Measurements from ENCODE around the gene TLE6. TPM values are rescaled to one million over a fixed set of nuclear protein-coding genes. Genes with fewer than 3 reads are reported as not detected.

The TLE6 gene
- total RNA-seq, 1 experiment from 2014 or later = 5.0 TPM

GRCh38 chr19:3020321-3020960, 43.1 kb downstream of the TLE6 start:
- Histone ChIP-seq H3K9me2 (replicated peaks; ENCODE audit: insufficient read depth, low read length) (no peaks in the 10 kb centered on the region), H3K36me3 (ENCODE audit: insufficient read depth, low read length) (no peaks in the 10 kb centered on the region), H2AFZ (ENCODE audit: low read length) (no peak overlapping the region), H3K4me2 (ENCODE audit: low read depth, low read length, poor library complexity, severe bottlenecking) (no peak overlapping the region), H3K27me3 (ENCODE audit: low read length) (no peaks in the 10 kb centered on the region), H3K79me2 (ENCODE audit: low read length) (no peaks in the 10 kb centered on the region), H3K4me1 (ENCODE audit: low read length) (no peaks in the 10 kb centered on the region), H3K27ac (ENCODE audit: low read length) (no peak overlapping the region), H3K4me3 (ENCODE audit: low read length) (no peak overlapping the region), H4K20me1 (ENCODE audit: insufficient read depth, low read depth, low read length) (no peaks in the 10 kb centered on the region), H3K9ac (ENCODE audit: low read length) (no peak overlapping the region), H3K9me3 (ENCODE audit: low read length) (no peaks in the 10 kb centered on the region)
- DNase-seq = no peak

GRCh38 chr19:3024509-3024869, 47.1 kb downstream of the TLE6 start:
- no peaks in the 10 kb centered on the region for H3K9me2 ChIP-seq (replicated peaks; ENCODE audit: insufficient read depth, low read length)
- no peak for DNase-seq
- no peak overlapping the region for H3K4me3 ChIP-seq (ENCODE audit: low read length)
- no peak overlapping the region for H3K4me2 ChIP-seq (ENCODE audit: low read depth, low read length, poor library complexity, severe bottlenecking)
- H2AFZ ChIP-seq (ENCODE audit: low read length) = no peak overlapping the region
- H3K36me3 ChIP-seq (ENCODE audit: insufficient read depth, low read length) = no peaks in the 10 kb centered on the region
- H4K20me1 ChIP-seq (ENCODE audit: insufficient read depth, low read depth, low read length) = no peaks in the 10 kb centered on the region
- H3K27ac ChIP-seq (ENCODE audit: low read length) = no peak overlapping the region
- no peak overlapping the region for H3K9ac ChIP-seq (ENCODE audit: low read length)
- H3K79me2 ChIP-seq (ENCODE audit: low read length) = no peaks in the 10 kb centered on the region
- no peaks in the 10 kb centered on the region for H3K4me1 ChIP-seq (ENCODE audit: low read length)
- H3K9me3 ChIP-seq (ENCODE audit: low read length) = no peaks in the 10 kb centered on the region
- H3K27me3 ChIP-seq (ENCODE audit: low read length) = 0 out of 2 replicates have a peak, but pooled peaks cover 2% of the 10 kb centered on the region

DNA sequence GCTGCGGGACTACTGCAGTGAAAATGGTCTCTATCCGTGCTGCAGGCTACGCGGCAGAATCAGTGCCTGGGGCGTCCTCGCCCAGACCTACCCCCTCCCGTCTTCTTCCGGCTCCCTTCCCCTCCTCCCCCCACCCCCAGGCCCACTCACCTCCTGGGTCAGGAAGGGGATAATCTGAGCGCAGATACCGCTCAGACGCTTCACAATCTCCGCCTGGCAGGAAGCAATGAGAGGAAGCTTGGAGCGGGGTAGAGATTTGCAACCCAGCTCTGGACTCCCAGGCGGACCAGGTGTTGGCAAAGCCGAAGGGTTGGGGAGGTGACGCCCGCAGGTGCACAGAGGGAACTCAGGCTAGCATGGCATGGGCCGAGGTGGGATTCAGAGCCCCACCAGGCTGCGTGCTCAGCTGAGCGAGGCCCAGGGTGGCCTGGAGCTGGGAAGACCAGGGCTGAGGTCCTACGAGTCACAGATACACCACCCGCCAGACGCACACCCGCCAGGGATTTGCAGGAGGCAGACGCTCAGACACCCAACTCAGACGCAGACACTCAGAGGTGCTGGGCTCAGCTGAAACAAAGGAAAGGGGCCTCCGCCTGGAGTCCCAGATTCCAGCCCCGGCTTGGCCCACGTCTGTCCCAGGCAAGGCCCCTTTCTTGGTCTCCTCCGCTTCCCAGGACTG, 47.6 kb downstream of the TLE6 start:
- no peak overlapping the region for H2AFZ ChIP-seq (ENCODE audit: low read length)
- H3K9ac ChIP-seq (ENCODE audit: low read length) = no peak overlapping the region
- H3K4me3 ChIP-seq (ENCODE audit: low read length) = no peak overlapping the region
- H3K36me3 ChIP-seq (ENCODE audit: insufficient read depth, low read length) = no peaks in the 10 kb centered on the region
- no peaks in the 10 kb centered on the region for H4K20me1 ChIP-seq (ENCODE audit: insufficient read depth, low read depth, low read length)
- no peak overlapping the region for H3K27ac ChIP-seq (ENCODE audit: low read length)
- 0 out of 2 replicates have a peak, but pooled peaks cover 2% of the 10 kb centered on the region for H3K27me3 ChIP-seq (ENCODE audit: low read length)
- H3K9me3 ChIP-seq (ENCODE audit: low read length) = no peaks in the 10 kb centered on the region
- H3K9me2 ChIP-seq (replicated peaks; ENCODE audit: insufficient read depth, low read length) = no peaks in the 10 kb centered on the region
- H3K79me2 ChIP-seq (ENCODE audit: low read length) = no peaks in the 10 kb centered on the region
- H3K4me2 ChIP-seq (ENCODE audit: low read depth, low read length, poor library complexity, severe bottlenecking) = no peak overlapping the region
- DNase-seq = no peak
- no peaks in the 10 kb centered on the region for H3K4me1 ChIP-seq (ENCODE audit: low read length)

DNA sequence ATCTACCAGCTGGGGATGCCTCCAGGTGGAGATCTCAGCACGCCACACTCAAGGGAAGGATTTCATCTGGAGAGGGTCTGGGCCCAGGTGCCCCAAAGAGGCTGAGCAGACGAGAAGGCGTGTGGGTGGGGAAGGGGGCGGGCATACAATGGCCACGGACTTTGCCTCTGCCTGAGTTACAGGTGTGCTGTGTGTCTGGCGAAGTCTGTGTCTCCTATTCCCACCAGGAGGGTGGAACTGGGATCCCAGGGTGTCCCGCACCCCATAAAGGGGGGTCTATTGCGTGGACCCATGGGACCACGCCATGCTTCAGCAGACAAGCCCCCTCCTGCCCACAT, 48.2 kb downstream of the TLE6 start:
- Histone ChIP-seq H3K9me3 (ENCODE audit: low read length) (no peaks in the 10 kb centered on the region), H3K4me1 (ENCODE audit: low read length) (no peaks in the 10 kb centered on the region), H4K20me1 (ENCODE audit: insufficient read depth, low read depth, low read length) (no peaks in the 10 kb centered on the region), H3K36me3 (ENCODE audit: insufficient read depth, low read length) (no peaks in the 10 kb centered on the region), H3K79me2 (ENCODE audit: low read length) (no peaks in the 10 kb centered on the region), H3K27ac (ENCODE audit: low read length) (no peak overlapping the region), H3K9ac (ENCODE audit: low read length) (no peak overlapping the region), H3K4me3 (ENCODE audit: low read length) (no peak overlapping the region), H3K9me2 (replicated peaks; ENCODE audit: insufficient read depth, low read length) (no peaks in the 10 kb centered on the region), H3K4me2 (ENCODE audit: low read depth, low read length, poor library complexity, severe bottlenecking) (no peak overlapping the region), H3K27me3 (ENCODE audit: low read length) (0 out of 2 replicates have a peak, but pooled peaks cover 2% of the 10 kb centered on the region), H2AFZ (ENCODE audit: low read length) (no peak overlapping the region)
- DNase-seq = no peak

GRCh38 chr19:3026768-3027167, 49.4 kb downstream of the TLE6 start:
- Histone ChIP-seq H3K9ac (ENCODE audit: low read length) (no peak overlapping the region), H4K20me1 (ENCODE audit: insufficient read depth, low read depth, low read length) (no peaks in the 10 kb centered on the region), H3K36me3 (ENCODE audit: insufficient read depth, low read length) (no peaks in the 10 kb centered on the region), H3K4me3 (ENCODE audit: low read length) (no peak overlapping the region), H3K27ac (ENCODE audit: low read length) (no peak overlapping the region), H3K9me3 (ENCODE audit: low read length) (no peaks in the 10 kb centered on the region), H3K79me2 (ENCODE audit: low read length) (no peaks in the 10 kb centered on the region), H2AFZ (ENCODE audit: low read length) (no peak overlapping the region), H3K27me3 (ENCODE audit: low read length) (0 out of 2 replicates have a peak, but pooled peaks cover 2% of the 10 kb centered on the region), H3K9me2 (replicated peaks; ENCODE audit: insufficient read depth, low read length) (no peaks in the 10 kb centered on the region), H3K4me1 (ENCODE audit: low read length) (no peaks in the 10 kb centered on the region), H3K4me2 (ENCODE audit: low read depth, low read length, poor library complexity, severe bottlenecking) (no peak overlapping the region)
- DNase-seq = no peak

DNA sequence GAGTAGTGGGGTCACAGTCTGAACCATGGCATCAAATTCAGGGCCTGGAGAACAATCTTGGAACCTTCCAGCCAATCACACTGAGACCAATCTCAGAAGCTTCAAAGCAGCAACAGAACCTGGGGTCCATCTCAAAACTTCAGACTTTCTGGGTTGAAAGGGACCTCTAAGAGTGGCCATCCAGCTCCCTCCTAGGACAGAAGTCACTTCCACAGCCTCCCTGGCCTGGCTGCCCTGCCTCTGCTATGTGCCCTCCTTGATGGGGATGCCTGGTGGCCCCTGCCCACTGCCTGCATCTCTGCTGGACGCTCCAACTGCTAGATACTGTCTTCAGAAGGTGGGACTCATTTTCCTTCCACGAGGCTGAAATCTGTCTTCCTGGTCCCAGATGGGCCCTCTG, 49.9 kb downstream of the TLE6 start:
- Histone ChIP-seq H3K36me3 (ENCODE audit: insufficient read depth, low read length) (no peaks in the 10 kb centered on the region), H4K20me1 (ENCODE audit: insufficient read depth, low read depth, low read length) (no peaks in the 10 kb centered on the region), H3K4me3 (ENCODE audit: low read length) (no peak overlapping the region), H3K9me3 (ENCODE audit: low read length) (no peaks in the 10 kb centered on the region), H3K79me2 (ENCODE audit: low read length) (no peaks in the 10 kb centered on the region), H3K27me3 (ENCODE audit: low read length) (0 out of 2 replicates have a peak, but pooled peaks cover 2% of the 10 kb centered on the region), H3K9ac (ENCODE audit: low read length) (no peak overlapping the region), H2AFZ (ENCODE audit: low read length) (no peak overlapping the region), H3K4me1 (ENCODE audit: low read length) (no peaks in the 10 kb centered on the region), H3K4me2 (ENCODE audit: low read depth, low read length, poor library complexity, severe bottlenecking) (no peak overlapping the region), H3K27ac (ENCODE audit: low read length) (no peak overlapping the region), H3K9me2 (replicated peaks; ENCODE audit: insufficient read depth, low read length) (no peaks in the 10 kb centered on the region)
- DNase-seq = no peak

DNA sequence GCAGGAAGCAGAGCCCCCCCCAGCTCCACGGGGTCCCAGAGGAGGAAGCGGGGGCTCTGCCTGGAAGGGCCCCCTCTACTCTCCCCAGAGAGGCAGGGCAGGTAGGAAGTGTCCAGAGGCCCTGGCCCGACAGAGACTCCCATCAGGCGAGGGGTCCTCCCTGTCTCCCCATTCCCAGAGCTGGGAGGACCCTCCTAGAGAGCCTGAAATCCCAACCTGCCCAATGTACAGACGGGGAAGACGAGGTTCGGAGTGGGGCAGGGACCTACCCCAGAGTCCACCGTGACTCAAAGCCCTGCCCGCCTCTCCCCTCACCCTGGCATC, 50.6 kb downstream of the TLE6 start:
- Histone ChIP-seq H3K27me3 (ENCODE audit: low read length) (0 out of 2 replicates have a peak, but pooled peaks cover 2% of the 10 kb centered on the region), H3K79me2 (ENCODE audit: low read length) (no peaks in the 10 kb centered on the region), H3K27ac (ENCODE audit: low read length) (no peak overlapping the region), H4K20me1 (ENCODE audit: insufficient read depth, low read depth, low read length) (no peaks in the 10 kb centered on the region), H2AFZ (ENCODE audit: low read length) (no peak overlapping the region), H3K36me3 (ENCODE audit: insufficient read depth, low read length) (no peaks in the 10 kb centered on the region), H3K4me2 (ENCODE audit: low read depth, low read length, poor library complexity, severe bottlenecking) (no peak overlapping the region), H3K9me2 (replicated peaks; ENCODE audit: insufficient read depth, low read length) (no peaks in the 10 kb centered on the region), H3K9ac (ENCODE audit: low read length) (no peak overlapping the region), H3K4me1 (ENCODE audit: low read length) (no peaks in the 10 kb centered on the region), H3K4me3 (ENCODE audit: low read length) (no peak overlapping the region), H3K9me3 (ENCODE audit: low read length) (no peaks in the 10 kb centered on the region)
- DNase-seq = no peak

DNA sequence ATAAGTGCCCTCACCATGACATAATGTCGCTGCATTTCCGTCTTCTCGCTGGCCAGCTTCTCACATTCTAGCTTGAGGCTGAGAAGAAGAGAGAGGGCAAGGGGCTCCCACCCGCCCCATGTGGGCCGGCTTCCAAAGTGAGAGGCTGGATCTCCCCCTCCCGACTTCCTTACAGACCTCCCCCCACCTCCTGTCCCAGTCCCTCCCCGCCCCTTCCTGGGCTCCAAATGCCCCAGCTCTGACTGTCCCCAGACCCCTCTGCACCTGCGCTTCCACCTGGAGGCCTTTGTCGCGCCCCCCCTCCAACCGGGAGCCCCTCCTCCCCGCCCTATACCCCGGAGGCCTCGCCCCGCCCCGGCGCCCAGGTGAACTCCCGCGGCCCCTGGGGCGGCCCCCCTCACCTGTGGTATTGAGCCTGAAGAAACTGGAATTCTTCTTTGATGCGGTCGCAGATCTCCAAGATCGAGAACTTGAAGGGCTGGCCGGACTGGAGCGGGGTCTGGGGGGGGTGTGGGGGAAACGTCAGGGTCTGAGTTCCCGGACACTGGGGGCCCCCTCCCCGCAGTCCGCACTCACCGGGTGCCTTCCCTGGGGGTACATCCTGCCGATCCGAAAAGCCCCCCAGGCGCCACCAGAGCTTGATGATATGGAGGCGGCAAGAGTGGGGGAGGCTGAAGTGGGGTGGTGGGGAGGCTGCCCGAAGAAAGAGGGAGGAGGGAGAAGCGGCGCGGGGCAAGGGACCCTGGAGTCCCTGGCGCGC, 51.1 kb downstream of the TLE6 start:
- no peaks in the 10 kb centered on the region for H3K4me1 ChIP-seq (ENCODE audit: low read length)
- H3K27ac ChIP-seq (ENCODE audit: low read length) = no peak overlapping the region
- 0 out of 2 replicates have a peak, but pooled peaks cover 2% of the 10 kb centered on the region for H3K27me3 ChIP-seq (ENCODE audit: low read length)
- no peak overlapping the region for H2AFZ ChIP-seq (ENCODE audit: low read length)
- no peak overlapping the region for H3K4me2 ChIP-seq (ENCODE audit: low read depth, low read length, poor library complexity, severe bottlenecking)
- H3K36me3 ChIP-seq (ENCODE audit: insufficient read depth, low read length) = no peaks in the 10 kb centered on the region
- H3K9me3 ChIP-seq (ENCODE audit: low read length) = no peaks in the 10 kb centered on the region
- DNase-seq = no peak
- no peak overlapping the region for H3K9ac ChIP-seq (ENCODE audit: low read length)
- H3K79me2 ChIP-seq (ENCODE audit: low read length) = no peaks in the 10 kb centered on the region
- no peaks in the 10 kb centered on the region for H3K9me2 ChIP-seq (replicated peaks; ENCODE audit: insufficient read depth, low read length)
- no peaks in the 10 kb centered on the region for H4K20me1 ChIP-seq (ENCODE audit: insufficient read depth, low read depth, low read length)
- H3K4me3 ChIP-seq (ENCODE audit: low read length) = no peak overlapping the region
